Measurements from ENCODE around the gene MX2. TPM values are rescaled to one million over a fixed set of nuclear protein-coding genes. Genes with fewer than 3 reads are reported as not detected.

Gene MX2
- total RNA-seq, 4 donors from 2014 or later = 3.2 to 6.1 (median 5.1) TPM

DNA sequence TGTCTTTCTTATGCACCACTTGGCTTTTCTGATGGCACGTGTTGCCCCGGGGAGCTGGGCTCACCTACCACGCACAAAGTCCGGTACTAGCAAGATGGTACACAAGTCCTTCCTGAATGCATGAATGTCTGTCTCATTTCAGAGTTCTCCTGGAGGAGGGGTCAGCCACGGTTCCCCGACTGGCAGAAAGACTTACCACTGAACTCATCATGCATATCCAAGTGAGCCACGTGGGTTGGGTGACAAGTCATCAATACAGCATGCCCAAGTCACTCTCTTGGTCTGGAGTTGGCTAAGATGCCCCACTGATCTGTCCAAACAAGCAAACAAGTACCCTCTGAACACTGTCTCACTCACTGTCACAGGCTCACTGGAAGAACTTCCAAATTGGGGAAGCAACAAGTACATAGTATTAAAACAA, 35.7 kb downstream of the MX2 start:
- no peaks in the 10 kb centered on the region for H3K9me3 ChIP-seq
- 83% methylated on average over 7 of the region's 7 CpGs for WGBS
- H3K4me3 ChIP-seq = no peak overlapping the region
- H3K36me3 ChIP-seq = peaks cover 14% of the 10 kb centered on the region
- DNase-seq (ENCODE audit: low spot score in 2 of 2) = peak in 1 of 2 donors; percentile 71
- no peaks in the 10 kb centered on the region for H3K27me3 ChIP-seq
- H3K27ac ChIP-seq = peak overlapping the region; percentile 42
- peaks cover 2% of the 10 kb centered on the region for H3K4me1 ChIP-seq
- TF ChIP-seq POLR2AphosphoS5 (IDR thresholded peaks at IDR 0.05) = no peak
- TF ChIP-seq, protein P1, sequence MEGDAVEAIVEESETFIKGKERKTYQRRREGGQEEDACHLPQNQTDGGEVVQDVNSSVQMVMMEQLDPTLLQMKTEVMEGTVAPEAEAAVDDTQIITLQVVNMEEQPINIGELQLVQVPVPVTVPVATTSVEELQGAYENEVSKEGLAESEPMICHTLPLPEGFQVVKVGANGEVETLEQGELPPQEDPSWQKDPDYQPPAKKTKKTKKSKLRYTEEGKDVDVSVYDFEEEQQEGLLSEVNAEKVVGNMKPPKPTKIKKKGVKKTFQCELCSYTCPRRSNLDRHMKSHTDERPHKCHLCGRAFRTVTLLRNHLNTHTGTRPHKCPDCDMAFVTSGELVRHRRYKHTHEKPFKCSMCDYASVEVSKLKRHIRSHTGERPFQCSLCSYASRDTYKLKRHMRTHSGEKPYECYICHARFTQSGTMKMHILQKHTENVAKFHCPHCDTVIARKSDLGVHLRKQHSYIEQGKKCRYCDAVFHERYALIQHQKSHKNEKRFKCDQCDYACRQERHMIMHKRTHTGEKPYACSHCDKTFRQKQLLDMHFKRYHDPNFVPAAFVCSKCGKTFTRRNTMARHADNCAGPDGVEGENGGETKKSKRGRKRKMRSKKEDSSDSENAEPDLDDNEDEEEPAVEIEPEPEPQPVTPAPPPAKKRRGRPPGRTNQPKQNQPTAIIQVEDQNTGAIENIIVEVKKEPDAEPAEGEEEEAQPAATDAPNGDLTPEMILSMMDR (IDR thresholded peaks at IDR 0.05) = no peak
- TF ChIP-seq POLR2A (IDR thresholded peaks at IDR 0.05) = no peak
- TF ChIP-seq EP300 (IDR thresholded peaks at IDR 0.05) = no peak

DNA sequence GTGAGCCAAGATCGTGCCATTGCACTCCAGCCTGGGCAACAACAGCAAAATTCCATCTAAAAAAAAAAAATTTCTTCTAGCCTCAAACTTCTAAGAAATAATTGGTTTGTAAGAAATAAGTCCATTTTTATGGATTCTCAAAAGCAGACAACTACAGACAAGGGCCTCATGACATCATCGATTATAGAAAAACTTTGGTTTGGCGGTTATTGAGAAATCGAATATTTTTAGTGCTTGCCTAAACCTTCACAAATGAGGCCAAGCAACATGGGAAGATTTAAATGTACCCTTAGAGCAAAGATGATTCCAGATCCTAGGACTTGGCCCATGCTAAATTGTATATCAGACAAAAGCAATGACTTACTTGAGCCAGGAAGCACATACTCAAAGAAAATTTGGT, 36.4 kb downstream of the MX2 start:
- no peak for DNase-seq (ENCODE audit: low spot score in 2 of 2)
- Histone ChIP-seq H3K27me3 (no peaks in the 10 kb centered on the region), H3K4me3 (no peak overlapping the region), H3K27ac (no peak overlapping the region), H3K4me1 (peaks cover 2% of the 10 kb centered on the region), H3K9me3 (no peaks in the 10 kb centered on the region), H3K36me3 (peaks cover 18% of the 10 kb centered on the region)
- WGBS = 88% methylated on average over 4 of the region's 4 CpGs
- TF ChIP-seq, protein P1 (IDR thresholded peaks at IDR 0.05) = no peak
- no peak for TF ChIP-seq POLR2A (IDR thresholded peaks at IDR 0.05)
- no peak for TF ChIP-seq POLR2AphosphoS5 (IDR thresholded peaks at IDR 0.05)
- TF ChIP-seq EP300 (IDR thresholded peaks at IDR 0.05) = no peak

DNA sequence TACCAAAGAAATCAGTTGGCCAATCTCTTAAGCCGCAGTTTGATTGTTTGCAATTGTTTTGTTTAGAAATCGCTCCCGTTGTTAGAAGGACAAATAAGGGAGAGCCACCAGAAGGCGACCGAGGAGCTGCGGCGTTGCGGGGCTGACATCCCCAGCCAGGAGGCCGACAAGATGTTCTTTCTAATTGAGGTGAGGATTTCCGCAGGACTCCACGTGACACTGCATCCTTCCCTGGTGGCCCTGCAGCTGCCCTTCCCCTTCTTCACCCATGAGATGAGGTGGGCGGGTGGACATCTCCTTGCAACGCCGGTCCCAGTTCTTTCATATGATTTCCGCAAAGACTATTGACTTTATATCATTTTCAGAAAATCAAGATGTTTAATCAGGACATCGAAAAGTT, 37.0 kb downstream of the MX2 start:
- Histone ChIP-seq H3K27ac (no peak overlapping the region), H3K36me3 (peaks cover 24% of the 10 kb centered on the region), H3K9me3 (no peaks in the 10 kb centered on the region), H3K27me3 (no peaks in the 10 kb centered on the region), H3K4me1 (peaks cover 2% of the 10 kb centered on the region), H3K4me3 (no peak overlapping the region)
- WGBS = 97% methylated on average over 16 of the region's 16 CpGs
- TF ChIP-seq POLR2A (IDR thresholded peaks at IDR 0.05) (no peak), POLR2AphosphoS5 (IDR thresholded peaks at IDR 0.05) (no peak), EP300 (IDR thresholded peaks at IDR 0.05) (no peak)
- TF ChIP-seq, protein P1 (IDR thresholded peaks at IDR 0.05) = no peak
- peak in 1 of 2 donors; percentile 31 for DNase-seq (ENCODE audit: low spot score in 2 of 2)

DNA sequence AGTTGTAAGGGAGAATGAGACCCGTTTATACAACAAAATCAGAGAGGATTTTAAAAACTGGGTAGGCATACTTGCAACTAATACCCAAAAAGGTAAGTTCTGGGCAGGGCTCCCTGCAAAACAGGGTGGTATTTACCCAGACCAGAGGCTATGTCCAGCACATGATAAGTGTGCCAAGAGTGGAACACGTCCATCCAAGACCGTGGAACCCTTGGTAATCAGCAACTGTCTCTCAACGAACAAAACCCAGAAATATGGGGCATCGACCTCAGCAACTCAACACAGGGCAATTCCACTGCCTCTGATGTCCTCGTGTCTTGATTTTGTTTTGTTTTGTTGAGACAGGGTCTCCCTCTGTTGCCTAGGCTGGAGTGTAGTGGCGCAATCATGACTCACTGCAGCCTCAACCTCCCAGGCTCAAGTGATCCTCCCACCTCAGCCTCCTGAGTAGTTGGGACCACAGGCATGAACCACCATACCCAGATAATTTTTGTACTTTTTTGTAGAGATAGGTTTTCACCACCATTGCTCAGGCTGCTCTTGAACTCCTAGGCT, 37.5 kb downstream of the MX2 start:
- H3K27ac ChIP-seq = no peak overlapping the region
- TF ChIP-seq POLR2AphosphoS5 (IDR thresholded peaks at IDR 0.05) = no peak
- TF ChIP-seq, protein P1 (IDR thresholded peaks at IDR 0.05) = no peak
- TF ChIP-seq POLR2A (IDR thresholded peaks at IDR 0.05) = no peak
- TF ChIP-seq EP300 (IDR thresholded peaks at IDR 0.05) = no peak
- H3K4me1 ChIP-seq = peaks cover 2% of the 10 kb centered on the region
- peaks cover 29% of the 10 kb centered on the region for H3K36me3 ChIP-seq
- WGBS = 89% methylated on average over 7 of the region's 7 CpGs
- no peak overlapping the region for H3K4me3 ChIP-seq
- DNase-seq (ENCODE audit: low spot score in 2 of 2) = peak in 1 of 2 donors; percentile 44
- H3K9me3 ChIP-seq = no peaks in the 10 kb centered on the region
- no peaks in the 10 kb centered on the region for H3K27me3 ChIP-seq

DNA sequence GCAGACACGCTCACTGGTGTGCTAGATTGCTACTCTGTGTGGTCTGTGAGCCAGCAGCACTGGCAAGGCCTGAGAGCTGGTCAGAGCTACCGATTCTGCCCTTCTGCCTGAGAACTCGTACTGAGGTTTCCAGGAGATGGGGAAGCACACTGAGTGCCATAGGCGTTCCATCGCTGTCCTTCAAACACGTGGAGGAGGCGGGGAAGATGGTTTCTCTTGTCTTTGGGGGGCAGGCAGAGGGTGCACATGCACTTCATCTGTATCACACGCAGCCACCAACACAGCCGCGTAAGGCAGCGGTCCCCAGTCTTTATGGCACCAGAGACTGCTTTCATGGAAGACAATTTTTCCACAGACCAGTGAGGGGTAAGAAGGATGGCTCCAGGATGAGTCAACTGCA, 40.4 kb downstream of the MX2 start:
- Histone ChIP-seq H3K4me3 (no peak overlapping the region), H3K36me3 (peaks cover 32% of the 10 kb centered on the region)

More for the DNA sequence above, 40.4 kb downstream of the MX2 start:
- Histone ChIP-seq H3K27me3 (no peaks in the 10 kb centered on the region), H3K27ac (no peak overlapping the region), H3K9me3 (no peaks in the 10 kb centered on the region), H3K4me1 (no peaks in the 10 kb centered on the region)
- WGBS = 90% methylated on average over 9 of the region's 11 CpGs
- DNase-seq (ENCODE audit: low spot score in 2 of 2) = peak in 1 of 2 donors; percentile 28
- TF ChIP-seq POLR2AphosphoS5 (IDR thresholded peaks at IDR 0.05) (no peak), EP300 (IDR thresholded peaks at IDR 0.05) (no peak), POLR2A (IDR thresholded peaks at IDR 0.05) (no peak)
- TF ChIP-seq, protein P1 (IDR thresholded peaks at IDR 0.05) = no peak
